ENCODE results near the gene PCMTD2.
"Not testable (repeated sequence)": the region's sequence is repeated elsewhere in the genome, so short reads cannot be mapped to it uniquely, and the experiment has no call there.

PCMTD2 gene

DNA sequence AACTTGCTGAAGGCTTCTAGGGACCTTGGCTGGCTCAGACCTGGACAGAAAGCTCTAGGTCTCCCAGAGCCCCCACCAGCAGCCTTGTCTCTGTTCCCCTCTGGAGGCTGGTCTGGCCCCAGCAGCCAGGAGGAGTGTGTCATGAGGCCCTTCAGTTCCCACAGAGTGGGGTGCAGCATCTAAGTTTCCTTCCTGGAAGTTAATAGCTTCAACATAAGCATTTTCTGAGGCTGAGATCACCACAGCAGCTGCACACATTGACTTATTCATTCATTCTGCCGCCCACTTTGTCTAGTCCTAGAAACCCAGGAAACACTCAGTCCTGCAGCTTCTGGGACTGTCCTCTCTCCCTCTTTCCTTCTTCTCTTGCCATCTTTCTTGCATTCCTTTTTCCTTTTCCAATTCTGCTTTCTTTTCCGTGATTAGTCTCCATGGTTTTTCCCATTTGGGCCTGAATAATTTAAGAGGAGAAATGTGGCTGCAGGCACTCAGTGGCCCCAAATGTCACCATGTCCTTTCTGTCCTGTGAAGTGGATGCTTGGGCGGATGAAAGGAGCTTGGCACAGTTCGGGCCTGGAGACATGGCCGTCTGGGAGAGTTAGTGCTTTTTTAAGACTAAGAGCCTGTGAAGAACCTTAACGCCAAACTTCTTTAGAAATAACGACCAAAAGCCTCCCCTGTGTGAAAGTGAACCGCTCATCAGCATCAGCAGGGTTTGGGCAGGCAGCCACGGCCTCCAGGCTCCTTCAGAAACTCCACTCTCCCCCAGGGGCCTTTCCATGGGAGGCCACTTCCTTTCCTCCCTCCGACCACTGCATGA, 31.0 kb upstream of the PCMTD2 start:
- no peak for DNase-seq (ENCODE audit: low read depth)

DNA sequence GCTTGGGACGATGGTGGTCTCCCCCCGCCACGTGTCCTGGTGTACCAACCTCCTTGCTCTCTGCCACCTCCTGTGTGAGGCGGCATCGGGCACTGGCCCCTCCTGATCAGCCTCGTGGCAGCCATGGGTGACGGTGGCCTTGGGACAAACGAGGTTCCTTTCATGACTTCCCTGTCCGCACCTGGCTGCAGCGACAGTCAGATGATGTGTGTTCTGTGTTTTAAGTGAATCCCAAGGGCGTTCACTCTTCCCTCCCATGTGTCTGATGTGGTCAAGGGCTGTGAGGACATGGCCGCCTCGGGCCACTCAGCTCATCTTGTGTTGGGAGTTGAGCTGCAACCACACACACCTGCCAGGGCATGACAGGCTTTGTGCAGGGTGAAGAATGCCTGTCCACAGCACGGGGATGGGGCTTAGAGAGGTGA, 30.4 kb upstream of the PCMTD2 start:
- DNase-seq (ENCODE audit: low read depth), result no peak

DNA sequence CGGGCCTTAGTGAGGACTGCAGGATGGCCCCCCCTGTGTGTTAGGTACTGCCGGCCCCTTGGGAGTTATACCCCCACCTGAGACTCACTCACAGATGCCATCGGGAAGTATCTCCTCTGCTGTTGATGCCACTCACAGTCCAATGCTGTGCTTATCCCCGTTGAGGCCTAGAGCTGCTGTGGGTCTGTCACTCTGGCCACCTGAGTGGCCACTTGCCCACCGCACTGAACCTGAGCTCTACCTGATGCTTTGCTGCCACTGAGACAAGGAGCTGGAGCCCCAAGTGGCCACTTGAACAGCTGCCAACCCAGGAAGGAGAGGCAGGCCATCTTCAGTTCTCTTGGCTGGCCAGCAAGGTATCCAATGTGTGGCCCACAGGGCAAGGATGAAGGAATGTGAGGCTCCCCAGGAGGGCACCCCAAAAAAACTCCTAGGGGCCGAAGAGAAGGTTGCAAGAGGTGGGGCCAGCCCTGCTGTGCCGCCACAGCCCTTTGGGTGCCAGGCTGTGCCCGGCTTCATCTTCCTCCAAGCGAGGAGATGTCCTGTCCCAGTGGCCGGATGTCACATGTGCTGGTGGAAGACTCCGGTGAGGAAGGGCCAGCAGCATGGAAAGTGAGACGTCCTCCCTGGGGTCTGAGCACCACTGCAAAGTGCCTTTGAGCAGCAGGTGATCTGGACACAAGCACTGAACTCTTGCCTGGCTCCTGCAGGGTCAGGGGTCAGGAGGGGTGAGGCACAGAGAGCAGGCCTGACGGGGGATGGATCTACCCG, 29.5 kb upstream of the PCMTD2 start:
- no peak for DNase-seq (ENCODE audit: low read depth)

DNA sequence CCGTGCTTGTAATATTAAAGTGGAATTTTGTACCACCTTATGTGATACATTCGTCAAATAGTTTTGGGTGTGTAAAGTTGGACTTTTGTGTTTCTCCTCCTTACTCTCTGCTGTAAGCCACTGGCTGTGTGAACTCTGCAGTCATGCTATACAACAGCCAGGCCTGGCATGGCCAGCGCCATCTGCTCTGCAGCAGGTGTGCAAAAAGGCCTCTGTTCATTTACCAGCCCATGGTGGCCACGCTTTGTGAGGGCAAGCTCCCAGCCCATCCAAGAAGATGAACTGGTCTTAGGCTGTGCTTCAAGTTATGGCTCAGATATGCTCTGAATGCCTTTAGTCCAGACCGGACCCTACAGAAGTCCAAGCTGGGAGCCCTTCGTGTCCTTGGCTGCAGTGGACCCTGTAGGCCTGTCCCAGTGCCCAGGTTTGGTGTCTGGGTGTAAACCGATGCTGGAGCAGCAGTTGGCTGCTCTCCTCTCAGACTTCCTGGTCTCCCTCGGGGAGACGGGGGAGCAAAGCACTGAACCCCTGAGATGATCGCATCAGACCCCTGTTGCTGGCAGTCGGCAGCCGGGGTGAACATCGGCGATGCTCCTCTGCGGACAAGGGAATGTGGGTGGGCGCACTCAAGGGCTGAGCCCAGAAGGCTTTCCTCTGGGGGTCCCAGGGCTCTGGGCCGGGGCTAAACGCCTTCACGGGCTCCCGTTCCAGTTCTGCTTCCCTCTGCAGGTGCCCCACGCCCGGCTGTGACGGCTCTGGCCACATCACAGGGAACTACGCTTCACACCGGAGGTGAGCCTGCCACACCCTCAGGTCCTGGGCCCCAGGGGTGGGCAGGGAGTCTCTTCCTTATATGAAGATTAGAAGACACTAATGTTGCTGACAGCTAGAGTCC, 28.6 kb upstream of the PCMTD2 start:
- DNase-seq (ENCODE audit: low read depth), result no peak

GRCh38 chr20:64228086-64228653, 27.4 kb upstream of the PCMTD2 start:
- no peak for DNase-seq (ENCODE audit: low read depth)

GRCh38 chr20:64228751-64229506, 26.6 kb upstream of the PCMTD2 start:
- DNase-seq (ENCODE audit: low read depth), result no peak

DNA sequence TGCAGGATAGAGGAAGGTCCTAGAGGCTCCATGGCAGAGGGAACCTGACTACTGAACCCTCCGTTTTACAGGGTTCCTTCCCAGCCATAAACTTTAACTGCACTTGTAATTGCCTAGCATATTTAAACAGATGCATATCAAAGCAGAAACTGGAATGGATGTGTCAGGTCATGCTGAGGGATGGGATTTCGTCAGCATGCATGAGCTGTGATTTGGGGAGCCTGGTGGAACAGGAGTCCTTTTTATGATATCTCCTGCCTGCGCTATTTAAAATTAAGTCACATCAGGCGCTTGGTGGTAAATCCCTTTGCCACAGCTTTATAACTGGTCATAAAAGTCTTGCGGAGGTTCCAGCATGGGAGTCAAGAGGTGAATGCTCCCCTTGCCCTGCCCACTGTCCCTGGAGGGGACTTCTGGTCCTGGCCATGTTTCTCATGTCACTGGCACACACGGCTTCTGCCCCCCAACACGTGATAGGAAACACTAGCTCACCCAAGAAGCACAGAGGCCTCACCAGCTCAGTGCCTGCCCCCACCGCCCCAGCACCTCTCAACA, 26.0 kb upstream of the PCMTD2 start:
- DNase-seq (ENCODE audit: low read depth), result no peak

DNA sequence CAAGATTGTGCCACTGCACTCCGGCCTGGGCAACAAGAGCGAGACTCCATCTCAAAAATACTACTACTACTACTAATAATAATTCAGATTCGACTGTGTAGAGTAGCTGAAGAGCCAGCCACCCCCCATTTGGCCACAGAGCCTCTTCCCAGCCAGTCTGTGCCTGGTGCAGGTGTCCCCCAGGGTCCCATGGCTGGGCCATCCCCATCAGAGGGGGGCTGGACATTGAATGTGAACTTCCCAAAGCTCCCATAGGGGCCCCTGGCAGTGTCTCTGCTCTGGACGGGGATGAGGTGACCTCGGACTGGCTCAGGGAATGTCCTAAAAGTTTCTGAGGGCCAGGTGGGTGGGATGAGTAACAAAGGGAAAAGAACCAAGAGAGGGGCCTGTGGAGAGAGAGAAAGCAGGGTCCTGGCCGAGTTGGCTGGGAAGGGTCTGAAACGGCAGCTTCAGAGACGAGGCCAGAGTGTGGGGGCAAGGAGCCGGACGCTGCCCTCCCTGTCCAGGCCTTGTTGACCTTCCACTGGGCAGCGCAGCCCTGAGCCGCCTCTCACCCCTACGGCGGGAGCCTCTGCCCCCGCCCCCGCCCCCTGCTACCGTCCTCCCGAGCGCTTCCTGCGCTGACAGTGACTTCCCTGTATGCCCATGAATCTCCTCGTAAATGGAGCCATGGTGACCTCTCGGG, 24.9 kb upstream of the PCMTD2 start:
- no peak for DNase-seq (ENCODE audit: low read depth)

- DNase-seq (ENCODE audit: low read depth), result no peak
Measured at GRCh38 chr20:64231621-64232550, 23.7 kb upstream of the PCMTD2 start.

GRCh38 chr20:64232794-64233193, 22.8 kb upstream of the PCMTD2 start:
- no peak for DNase-seq (ENCODE audit: low read depth)

DNA sequence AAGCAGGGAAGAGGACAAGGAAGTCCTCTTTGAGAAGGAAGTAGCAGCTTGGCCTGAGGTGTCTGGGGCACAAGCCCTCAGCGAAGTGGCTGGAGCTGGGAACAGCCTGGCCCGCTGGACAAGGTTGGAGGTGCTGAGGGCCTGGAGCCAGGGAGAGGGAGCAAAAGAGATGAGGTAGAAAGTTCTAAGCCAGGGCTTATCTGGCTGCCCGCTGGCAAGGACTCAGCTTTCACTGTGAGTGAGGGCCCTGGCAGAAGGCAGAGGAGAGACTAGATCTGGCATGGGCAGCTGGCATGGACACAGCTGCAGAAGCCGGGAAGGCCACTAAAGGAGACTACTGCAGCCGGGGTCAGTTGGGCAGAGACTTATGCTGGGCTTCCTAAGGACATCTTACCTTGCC, 21.8 kb upstream of the PCMTD2 start:
- no peak for DNase-seq (ENCODE audit: low read depth)

DNA sequence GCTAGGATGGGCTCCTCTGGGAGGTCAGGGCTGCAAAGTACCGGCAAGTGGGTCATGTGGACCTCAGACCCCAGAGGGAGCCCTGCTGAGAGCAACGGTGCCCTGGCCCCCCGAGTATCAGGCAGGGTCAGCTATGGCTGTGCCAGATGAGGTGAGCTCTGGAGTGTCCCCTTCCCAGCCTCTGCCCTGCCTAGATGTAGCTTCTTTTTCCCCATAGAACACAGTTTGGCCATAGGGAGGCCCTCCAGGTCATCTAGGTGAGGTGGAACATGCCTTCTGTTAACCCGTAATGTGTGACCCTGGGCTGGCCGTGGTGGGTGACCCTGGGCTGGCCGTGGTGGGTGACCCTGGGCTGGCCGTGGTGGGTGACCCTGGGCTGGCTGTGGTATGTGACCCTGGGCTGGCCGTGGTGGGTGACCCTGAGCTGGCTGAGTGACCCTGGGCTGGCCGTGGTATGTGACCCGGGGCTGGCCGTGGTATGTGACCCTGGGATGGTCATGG, 21.2 kb upstream of the PCMTD2 start:
- DNase-seq (ENCODE audit: low read depth), result no peak

GRCh38 chr20:64234921-64235565, 20.5 kb upstream of the PCMTD2 start:
- DNase-seq (ENCODE audit: low read depth), result not testable (repeated sequence)

GRCh38 chr20:64236137-64237088, 19.1 kb upstream of the PCMTD2 start:
- DNase-seq (ENCODE audit: low read depth), result no peak

DNA sequence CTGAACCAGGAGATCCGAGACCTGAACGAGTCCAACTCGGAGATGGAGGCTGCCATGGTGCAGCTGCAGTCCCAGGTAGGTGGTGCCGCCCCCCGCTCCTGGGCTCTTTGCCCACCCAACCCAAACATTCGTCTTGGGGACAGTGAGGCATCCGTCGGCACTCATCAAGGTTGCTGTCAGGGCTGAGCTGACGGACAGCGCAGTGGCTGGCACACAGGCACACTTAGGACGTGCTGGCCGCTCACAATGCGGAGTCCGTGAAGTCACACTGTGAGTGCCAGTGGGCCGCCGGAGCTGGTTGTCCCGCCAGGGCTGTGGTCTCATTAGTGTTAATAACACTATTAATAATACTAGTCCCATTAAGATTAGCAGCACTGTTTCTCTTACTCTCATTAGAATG, 18.2 kb upstream of the PCMTD2 start:
- DNase-seq (ENCODE audit: low read depth), result no peak

GRCh38 chr20:64238115-64238825, 17.3 kb upstream of the PCMTD2 start:
- DNase-seq (ENCODE audit: low read depth), result no peak

Measured in activated gamma-delta T cell treated with anti-CD3 and anti-CD28 coated beads, Interleukin-2, amount 50 U/mL, for 16 hours (primary cell).